Colonic mucosa (tissue), 4 donors: ENCODE data around the gene RGPD3. TPM values are rescaled to one million over a fixed set of nuclear protein-coding genes. Genes with fewer than 3 reads are reported as not detected.

ENCODE experiments used
- DNase-seq: peaks from one replicate; pipeline ENCODE4 v3.0.0-alpha.2; 2020
- H3K27ac ChIP-seq: fragments of 200-600 bp; one replicate; pipeline ENCODE4 v1.8.0; 2021
- H3K27me3 ChIP-seq: fragments of 200-600 bp; one replicate; pipeline ENCODE4 v1.8.0; 2021
- H3K36me3 ChIP-seq: fragments of 200-600 bp; one replicate; pipeline ENCODE4 v1.8.0; 2021
- H3K4me1 ChIP-seq: fragments of 200-600 bp; one replicate; pipeline ENCODE4 v1.8.0; 2021; ENCODE audit warnings: mild to moderate bottlenecking
- H3K4me3 ChIP-seq: fragments of 200-600 bp; one replicate; pipeline ENCODE4 v1.8.0; 2021
- H3K9ac ChIP-seq, 2 donors: one replicate each; pipeline ENCODE4 v1.7.0; 2013; ENCODE audit warnings: control low read depth in 2 of 2, low read depth in 2 of 2, low read length in 2 of 2
- H3K9me3 ChIP-seq: fragments of 200-600 bp; one replicate; pipeline ENCODE4 v1.8.0; 2021
- intact Hi-C: fragments of 100-400 bp; cut with DNase I; formaldehyde crosslinking; loops from one replicate; pipeline ENCODE4 v1.14.1; 2022
- total RNA-seq, 2 donors: library from RNA; stranded (reverse); fragmentation: NEBNext Ultra II Directional in 1 of 2; extraction: Animal tissue kit (Norgen Biotek cat#: 25700) in 1 of 2; gene quantifications; one replicate each; pipeline ENCODE4 v1.2.1, GENCODE V29; 2021
- TF ChIP-seq, protein P1 (sequence below): fragments of 200-600 bp; IDR thresholded peaks from one replicate; pipeline ENCODE4 v1.8.0; 2022; ENCODE audit warnings: antibody characterized with exemption, mild to moderate bottlenecking
- donor health status: healthy.
- donor health status: DM: no; HTN: no; CAD: no.
- donor health status: DM: no; HTN: no; CAD: no.

RGPD3 gene
- total RNA-seq, 2 donors from 2014 or later = 0.05 to 0.11 TPM

DNA sequence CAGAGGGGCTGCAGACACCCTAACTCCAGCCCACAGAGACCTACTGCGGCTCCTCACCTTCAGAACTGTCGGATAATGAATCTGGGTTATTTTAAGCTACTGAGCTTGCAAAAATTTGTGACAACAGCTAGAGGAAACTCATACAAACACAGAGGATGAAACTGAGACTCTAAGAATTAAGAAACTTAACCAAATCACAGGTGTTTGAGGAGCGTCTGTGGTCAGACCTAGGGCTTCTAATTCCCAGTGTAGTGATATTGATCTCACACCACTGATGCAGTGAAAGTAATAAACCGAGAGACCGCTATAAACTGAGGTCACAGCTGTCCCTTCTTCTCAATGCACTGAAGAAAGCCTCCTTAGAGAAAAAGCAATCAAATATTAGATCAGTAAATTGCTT, 110.1 kb downstream of the RGPD3 start:
- Histone ChIP-seq H3K27me3 (no peaks in the 10 kb centered on the region), H3K9me3 (no peaks in the 10 kb centered on the region), H3K9ac (no peak overlapping the region), H3K4me3 (no peak overlapping the region), H3K27ac (no peak overlapping the region), H3K36me3 (no peaks in the 10 kb centered on the region), H3K4me1 (no peaks in the 10 kb centered on the region)
- intact Hi-C loops = no loop called here
- TF ChIP-seq, protein P1, sequence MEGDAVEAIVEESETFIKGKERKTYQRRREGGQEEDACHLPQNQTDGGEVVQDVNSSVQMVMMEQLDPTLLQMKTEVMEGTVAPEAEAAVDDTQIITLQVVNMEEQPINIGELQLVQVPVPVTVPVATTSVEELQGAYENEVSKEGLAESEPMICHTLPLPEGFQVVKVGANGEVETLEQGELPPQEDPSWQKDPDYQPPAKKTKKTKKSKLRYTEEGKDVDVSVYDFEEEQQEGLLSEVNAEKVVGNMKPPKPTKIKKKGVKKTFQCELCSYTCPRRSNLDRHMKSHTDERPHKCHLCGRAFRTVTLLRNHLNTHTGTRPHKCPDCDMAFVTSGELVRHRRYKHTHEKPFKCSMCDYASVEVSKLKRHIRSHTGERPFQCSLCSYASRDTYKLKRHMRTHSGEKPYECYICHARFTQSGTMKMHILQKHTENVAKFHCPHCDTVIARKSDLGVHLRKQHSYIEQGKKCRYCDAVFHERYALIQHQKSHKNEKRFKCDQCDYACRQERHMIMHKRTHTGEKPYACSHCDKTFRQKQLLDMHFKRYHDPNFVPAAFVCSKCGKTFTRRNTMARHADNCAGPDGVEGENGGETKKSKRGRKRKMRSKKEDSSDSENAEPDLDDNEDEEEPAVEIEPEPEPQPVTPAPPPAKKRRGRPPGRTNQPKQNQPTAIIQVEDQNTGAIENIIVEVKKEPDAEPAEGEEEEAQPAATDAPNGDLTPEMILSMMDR = no peak
- DNase-seq = no peak

DNA sequence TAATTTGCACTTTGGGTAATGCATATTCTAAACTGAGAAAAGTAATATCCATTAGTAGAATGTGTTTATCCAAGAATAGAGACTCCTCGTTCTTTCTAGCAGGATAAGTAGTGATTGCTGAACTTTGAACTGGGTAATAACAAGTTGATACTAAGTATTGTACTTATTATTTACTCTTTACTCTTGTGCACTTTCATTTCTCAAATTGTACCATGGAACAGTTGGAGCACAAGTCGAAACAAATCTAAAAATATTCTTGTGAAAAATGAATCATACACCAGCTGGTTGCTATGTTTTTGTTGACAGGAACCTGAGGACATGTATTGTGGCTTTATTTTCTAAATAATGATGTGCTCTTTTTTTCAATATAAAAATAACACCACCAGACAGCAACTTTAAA, 111.9 kb downstream of the RGPD3 start:
- no peak for DNase-seq
- H3K4me3 ChIP-seq = no peak overlapping the region
- no peaks in the 10 kb centered on the region for H3K36me3 ChIP-seq
- intact Hi-C loops = no loop called here
- no peaks in the 10 kb centered on the region for H3K27me3 ChIP-seq
- H3K4me1 ChIP-seq = no peaks in the 10 kb centered on the region
- no peaks in the 10 kb centered on the region for H3K9me3 ChIP-seq
- no peak overlapping the region for H3K27ac ChIP-seq
- TF ChIP-seq, protein P1 = no peak
- no peak overlapping the region for H3K9ac ChIP-seq

DNA sequence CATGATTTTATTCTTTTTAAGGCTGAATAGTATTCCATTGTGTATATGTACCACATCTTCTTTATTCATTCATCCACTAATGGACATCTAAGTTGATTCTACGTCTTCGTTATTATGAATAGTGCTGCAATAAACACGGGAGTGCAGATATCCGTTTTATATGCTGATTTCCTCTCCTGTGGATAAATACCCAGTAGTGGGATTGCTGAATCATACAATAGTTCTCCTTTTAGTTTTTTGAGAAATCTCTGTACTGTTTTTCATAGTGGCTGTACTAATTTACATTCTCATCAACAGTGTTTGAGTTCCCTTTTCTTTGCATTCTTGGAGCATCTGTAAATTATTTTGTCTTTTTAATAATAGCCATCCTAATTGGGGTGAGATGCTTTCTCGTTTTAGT, 114.5 kb downstream of the RGPD3 start:
- Histone ChIP-seq H3K36me3 (no peaks in the 10 kb centered on the region), H3K4me1 (no peaks in the 10 kb centered on the region), H3K4me3 (no peak overlapping the region), H3K9ac (no peak overlapping the region), H3K27me3 (no peaks in the 10 kb centered on the region), H3K9me3 (no peaks in the 10 kb centered on the region), H3K27ac (no peak overlapping the region)
- TF ChIP-seq, protein P1 = no peak
- intact Hi-C loops = no loop called here
- DNase-seq = no peak

DNA sequence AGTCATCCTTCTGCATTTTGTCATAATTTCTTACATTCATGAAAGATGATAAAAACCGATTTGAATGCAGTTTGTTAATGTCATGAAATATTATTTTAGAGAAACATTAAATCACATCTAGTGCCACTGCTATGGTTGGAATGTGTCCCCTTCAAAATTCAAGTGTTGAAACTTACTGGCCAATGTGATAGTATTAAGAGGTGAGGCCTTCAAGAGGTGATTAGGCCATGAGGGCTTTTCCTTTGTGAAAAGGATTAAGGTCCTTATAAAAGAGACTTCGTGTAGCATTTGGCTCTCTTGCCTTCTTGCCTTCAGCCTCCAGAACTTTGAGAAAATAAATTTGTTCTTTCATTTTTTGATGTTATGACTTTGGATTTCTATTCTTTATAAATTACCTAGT, 117.2 kb downstream of the RGPD3 start:
- Histone ChIP-seq H3K27me3 (no peaks in the 10 kb centered on the region), H3K9ac (no peak overlapping the region), H3K9me3 (no peaks in the 10 kb centered on the region), H3K4me3 (no peak overlapping the region), H3K36me3 (no peaks in the 10 kb centered on the region), H3K27ac (no peak overlapping the region), H3K4me1 (no peaks in the 10 kb centered on the region)
- DNase-seq = no peak
- intact Hi-C loops = no loop called here
- TF ChIP-seq, protein P1 = no peak

DNA sequence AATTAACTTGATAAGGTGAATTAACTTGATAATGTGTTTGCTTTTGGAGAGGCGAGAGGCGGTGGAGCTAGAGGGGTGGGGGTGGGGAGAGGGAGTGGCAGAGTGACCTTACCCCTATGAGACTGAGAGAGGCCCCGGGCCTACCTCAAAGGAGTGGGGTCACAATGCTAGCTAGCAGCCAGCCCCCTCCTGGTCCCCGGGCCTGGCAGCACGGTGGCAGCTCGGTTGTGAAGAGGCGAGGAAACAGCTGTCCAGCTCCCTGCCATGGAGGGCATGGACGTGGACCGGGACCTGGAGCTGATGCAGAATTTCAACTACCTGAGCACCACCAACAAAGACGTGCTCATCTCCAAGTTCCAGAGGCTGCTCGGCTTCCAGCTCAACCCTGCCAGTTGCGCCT, 123.9 kb downstream of the RGPD3 start:
- no peak overlapping the region for H3K9ac ChIP-seq
- DNase-seq = no peak
- peaks cover 5% of the 10 kb centered on the region for H3K4me1 ChIP-seq
- no peaks in the 10 kb centered on the region for H3K27me3 ChIP-seq
- H3K27ac ChIP-seq = no peak overlapping the region
- H3K9me3 ChIP-seq = no peaks in the 10 kb centered on the region
- intact Hi-C loops = no loop called here
- no peaks in the 10 kb centered on the region for H3K36me3 ChIP-seq
- no peak overlapping the region for H3K4me3 ChIP-seq
- TF ChIP-seq, protein P1 = no peak

DNA sequence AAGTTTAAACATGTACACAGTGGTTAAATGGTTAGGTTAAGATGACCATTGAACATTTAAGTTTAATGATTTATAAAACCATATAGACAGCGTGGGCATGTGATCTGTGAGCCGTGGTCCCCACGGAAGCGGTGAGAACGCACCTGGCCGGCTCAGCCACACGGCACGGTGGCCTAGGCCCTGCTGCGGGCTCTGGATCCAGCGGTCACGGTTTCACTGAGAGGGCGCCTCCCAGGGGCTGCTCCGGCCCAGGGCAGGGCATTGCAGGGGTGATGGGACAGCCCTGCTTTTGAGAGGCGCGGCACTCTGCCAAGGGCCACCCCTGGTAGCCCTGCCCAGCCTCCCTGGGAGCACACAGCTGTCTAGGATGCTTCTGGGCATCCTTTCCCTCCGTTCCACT, 124.9 kb downstream of the RGPD3 start:
- Histone ChIP-seq H3K36me3 (no peaks in the 10 kb centered on the region), H3K4me3 (no peak overlapping the region), H3K27ac (no peak overlapping the region), H3K4me1 (peaks cover 5% of the 10 kb centered on the region), H3K9ac (no peak overlapping the region), H3K27me3 (no peaks in the 10 kb centered on the region), H3K9me3 (no peaks in the 10 kb centered on the region)
- intact Hi-C loops = no loop called here
- DNase-seq = peak; percentile 27
- TF ChIP-seq, protein P1 = no peak
